Lung (tissue), 12 donors: ENCODE data around the gene KDM6A. TPM values are rescaled to one million over a fixed set of nuclear protein-coding genes. Genes with fewer than 3 reads are reported as not detected.
A peak's percentile ranks its signal among the peaks of the same experiment; 100 is the strongest.

ENCODE experiments used
- ATAC-seq: fragments of 200-7000 bp; cut with Tn5 transposase; one replicate; pipeline ENCODE4 v1.9.1; 2020; ENCODE audit warnings: moderate number of reproducible peaks; ENCODE audit not compliant: insufficient read depth, low FRiP score
- DNase-seq, 3 donors: peaks; one replicate each; pipeline ENCODE4 v3.0.0-alpha.2; 2013 to 2017
- H3K27ac ChIP-seq, 2 donors: one replicate each; pipeline ENCODE4 v1.5.1; 2013; ENCODE audit warnings: mild to moderate bottlenecking in 2 of 2, moderate library complexity in 2 of 2, control low read depth in 1 of 2, inconsistent platforms in 1 of 2, low read depth in 1 of 2, low read length in 1 of 2
- H3K27me3 ChIP-seq, 3 donors: one replicate each; pipeline ENCODE4 v1.5.1; 2013; ENCODE audit warnings: low read length in 2 of 3; ENCODE audit not compliant: control insufficient read depth in 3 of 3, insufficient read depth in 3 of 3
- H3K36me3 ChIP-seq, 4 donors: one replicate each; pipeline ENCODE4 v1.5.1; 2013; ENCODE audit warnings: low read length in 4 of 4, mild to moderate bottlenecking in 1 of 4, moderate library complexity in 1 of 4; ENCODE audit not compliant: control insufficient read depth in 4 of 4, insufficient read depth in 4 of 4
- H3K4me1 ChIP-seq, 5 donors: one replicate each; pipeline ENCODE4 v1.5.1; 2013; ENCODE audit warnings: low read length in 5 of 5, mild to moderate bottlenecking in 2 of 5, moderate library complexity in 1 of 5; ENCODE audit not compliant: control insufficient read depth in 5 of 5, insufficient read depth in 5 of 5
- H3K4me3 ChIP-seq: one replicate; pipeline ENCODE4 v1.5.1; 2013; ENCODE audit warnings: mild to moderate bottlenecking, control low read depth, moderate library complexity
- H3K9ac ChIP-seq, 2 donors: one replicate each; pipeline ENCODE4 v1.5.1; 2013; ENCODE audit warnings: low read length in 2 of 2, control low read depth in 1 of 2; ENCODE audit not compliant: insufficient read depth in 1 of 2
- H3K9me3 ChIP-seq, 4 donors: one replicate each; pipeline ENCODE4 v1.5.1; 2013; ENCODE audit warnings: low read length in 3 of 4, mild to moderate bottlenecking in 1 of 4, moderate library complexity in 1 of 4; ENCODE audit not compliant: control insufficient read depth in 4 of 4, insufficient read depth in 3 of 4
- WGBS, 2 donors: extraction: QIAGEN DNeasy Blood & Tissue Kit; methylation state at CpG; one replicate each; pipeline ENCODE4 v1.1.7; 2013; 5-methylcytosine and 5-hydroxymethylcytosine counted together
- polyA plus RNA-seq, 2 donors: library from polyadenylated mRNA; stranded (reverse); fragments of 200-250 nt; gene quantifications; one replicate each; pipeline ENCODE4 v1.2.1, GENCODE V29; 2013
- total RNA-seq, 2 donors: library from RNA; depleted of rRNA in 1 of 2; stranded (reverse); fragments of >200 nt in 1 of 2; gene quantifications; one replicate each; pipeline ENCODE4 v1.2.1, GENCODE V29; 2014 to 2021
- TF ChIP-seq, protein P1 (sequence below): IDR thresholded peaks from 2 replicates; pipeline ENCODE4 v1.5.1; 2012; ENCODE audit warnings: mild to moderate bottlenecking; ENCODE audit errors: control extremely low read depth, extremely low read depth
- donor health status: control.
- donor health status: control.
- donor health status: Bipolar disorder and iron deficiency.
- donor health status: healthy.
- donor health status: DM: yes; HTN: yes; CAD: no.

The KDM6A gene
- total and polyA plus RNA-seq, 4 donors, result 7.6 to 141 (median 23.5) TPM

DNA sequence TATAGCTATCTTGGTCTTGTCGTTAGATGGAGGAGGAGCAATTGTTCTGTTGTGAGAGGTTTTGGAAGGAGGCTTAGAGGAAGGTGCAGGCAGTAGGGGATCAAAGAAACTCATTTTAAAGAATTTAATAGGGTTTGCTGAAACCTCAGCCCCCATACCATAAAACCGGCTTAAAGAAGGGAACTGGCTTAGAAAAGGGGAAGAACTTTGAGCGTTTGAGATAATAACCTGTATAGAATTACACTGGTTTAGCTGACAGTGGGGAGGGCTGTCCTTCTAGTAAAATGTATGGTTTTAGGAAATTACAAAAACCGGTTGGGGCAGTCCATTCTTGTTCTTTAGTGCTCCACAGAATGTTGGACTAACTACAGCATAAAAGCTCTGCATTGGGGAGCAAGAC lies 128.1 kb downstream of the KDM6A start:
- no peak for ATAC-seq
- Histone ChIP-seq H3K4me3 (no peak overlapping the region), H3K9me3 (peaks cover 0 to 3% (median 0%) of the 10 kb centered on the region in 4 donors), H3K36me3 (peaks cover 0 to 3% (median 0%) of the 10 kb centered on the region in 4 donors), H3K4me1 (peaks cover 6 to 8% (median 8%) of the 10 kb centered on the region in 5 donors), H3K27me3 (no peaks in the 10 kb centered on the region), H3K9ac (no peak overlapping the region), H3K27ac (no peak overlapping the region)
- TF ChIP-seq, protein P1, sequence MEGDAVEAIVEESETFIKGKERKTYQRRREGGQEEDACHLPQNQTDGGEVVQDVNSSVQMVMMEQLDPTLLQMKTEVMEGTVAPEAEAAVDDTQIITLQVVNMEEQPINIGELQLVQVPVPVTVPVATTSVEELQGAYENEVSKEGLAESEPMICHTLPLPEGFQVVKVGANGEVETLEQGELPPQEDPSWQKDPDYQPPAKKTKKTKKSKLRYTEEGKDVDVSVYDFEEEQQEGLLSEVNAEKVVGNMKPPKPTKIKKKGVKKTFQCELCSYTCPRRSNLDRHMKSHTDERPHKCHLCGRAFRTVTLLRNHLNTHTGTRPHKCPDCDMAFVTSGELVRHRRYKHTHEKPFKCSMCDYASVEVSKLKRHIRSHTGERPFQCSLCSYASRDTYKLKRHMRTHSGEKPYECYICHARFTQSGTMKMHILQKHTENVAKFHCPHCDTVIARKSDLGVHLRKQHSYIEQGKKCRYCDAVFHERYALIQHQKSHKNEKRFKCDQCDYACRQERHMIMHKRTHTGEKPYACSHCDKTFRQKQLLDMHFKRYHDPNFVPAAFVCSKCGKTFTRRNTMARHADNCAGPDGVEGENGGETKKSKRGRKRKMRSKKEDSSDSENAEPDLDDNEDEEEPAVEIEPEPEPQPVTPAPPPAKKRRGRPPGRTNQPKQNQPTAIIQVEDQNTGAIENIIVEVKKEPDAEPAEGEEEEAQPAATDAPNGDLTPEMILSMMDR, result no peak
- WGBS, 2 donors, result 30 to 44% methylated on average over 4 of the region's 4 CpGs
- DNase-seq, result peak in 2 of 3 donors; percentile 14 to 61

DNA sequence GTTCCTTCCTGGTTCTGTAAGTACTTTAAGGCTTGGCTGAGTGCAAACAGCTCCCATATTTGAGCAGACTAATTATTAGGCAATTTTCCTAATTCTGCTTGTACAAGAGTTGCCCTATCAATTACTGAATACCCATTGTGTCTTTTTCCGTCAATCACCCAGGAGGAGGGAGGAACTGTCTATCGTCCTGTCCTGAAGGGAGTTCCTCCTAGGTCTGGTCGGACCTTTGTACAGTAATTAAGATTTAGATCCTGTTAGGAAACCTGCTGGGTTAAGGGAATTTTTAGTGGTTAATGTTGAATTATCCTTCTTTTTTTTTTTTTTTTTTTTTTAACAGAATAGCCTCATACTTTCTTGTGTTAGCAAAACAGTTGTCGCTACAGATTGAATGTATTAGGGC lies 130.1 kb downstream of the KDM6A start:
- H3K36me3 ChIP-seq, result peaks cover 0 to 4% (median 1%) of the 10 kb centered on the region in 4 donors
- DNase-seq, result no peak
- H3K9me3 ChIP-seq, result peaks cover 0 to 9% (median 1%) of the 10 kb centered on the region in 4 donors
- peaks cover 2 to 6% (median 4%) of the 10 kb centered on the region in 5 donors for H3K4me1 ChIP-seq
- no peak for ATAC-seq
- WGBS, 2 donors, result 37 to 87% methylated on average over 4 of the region's 4 CpGs
- TF ChIP-seq, protein P1, result no peak
- H3K4me3 ChIP-seq, result no peak overlapping the region
- no peaks in the 10 kb centered on the region for H3K27me3 ChIP-seq
- H3K27ac ChIP-seq, result no peak overlapping the region
- H3K9ac ChIP-seq, result no peak overlapping the region

DNA sequence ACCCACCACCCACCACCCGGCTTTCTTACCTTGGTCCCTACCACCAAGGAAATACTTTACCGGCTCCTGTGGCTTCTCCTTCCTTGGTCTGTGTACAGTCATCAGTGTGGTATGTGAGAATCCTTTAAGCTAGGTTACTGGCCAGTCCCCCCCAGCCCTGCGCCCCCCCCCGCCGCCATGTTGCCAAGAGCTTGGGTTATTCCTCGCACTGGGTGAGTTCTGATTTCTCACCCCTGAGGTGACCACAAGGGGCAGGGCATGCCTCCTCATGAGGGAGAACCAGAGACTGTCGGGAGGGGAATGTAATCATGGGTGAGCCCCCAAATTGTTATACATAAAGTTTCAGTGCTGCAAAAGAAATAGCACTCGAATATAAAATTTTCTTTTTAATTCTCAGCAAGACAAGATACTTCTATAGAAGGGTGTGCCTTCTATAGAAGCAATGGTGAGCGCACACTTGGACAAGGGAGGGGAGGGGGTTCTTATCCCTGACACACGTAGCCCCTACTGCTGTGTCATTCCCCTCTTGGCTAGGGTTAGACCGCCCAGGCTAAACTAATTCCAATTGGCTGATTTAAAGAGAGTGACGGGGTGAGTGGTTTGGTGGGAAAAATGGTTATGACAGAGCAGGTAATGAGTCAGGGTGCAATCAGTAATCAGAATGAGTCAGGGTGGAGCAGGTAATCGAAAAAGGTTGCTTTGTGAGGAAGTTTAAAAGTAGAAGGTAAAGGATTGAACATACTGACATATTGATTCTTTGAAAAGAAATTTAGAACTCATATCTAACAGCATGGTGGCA lies 133.2 kb downstream of the KDM6A start:
- Histone ChIP-seq H3K9me3 (peaks cover 0 to 9% (median 1%) of the 10 kb centered on the region in 4 donors), H3K4me1 (peaks cover 0 to 5% (median 2%) of the 10 kb centered on the region in 5 donors), H3K27ac (no peak overlapping the region), H3K4me3 (no peak overlapping the region), H3K9ac (no peak overlapping the region), H3K27me3 (no peaks in the 10 kb centered on the region), H3K36me3 (peaks cover 0 to 4% (median 0%) of the 10 kb centered on the region in 4 donors)
- 94 to 98% methylated on average over 7 to 13 of the region's 13 CpGs for WGBS, 2 donors
- DNase-seq (no peak), ATAC-seq (no peak)
- TF ChIP-seq, protein P1, result no peak
